NCI-H82 (cell line): ENCODE results near the gene ATP1B3.
"Not testable (repeated sequence)": the region's sequence is repeated elsewhere in the genome, so short reads cannot be mapped to it uniquely, and the experiment has no call there.

Source experiments
- DNase-seq: peaks from one replicate; lab custom pipeline; 2025; lab: John Stamatoyannopoulos, UW

Gene ATP1B3

GRCh38 chr3:141945726-141946485, 69.5 kb downstream of the ATP1B3 start:
- DNase-seq: no peak

GRCh38 chr3:141949399-141949798, 73.0 kb downstream of the ATP1B3 start:
- DNase-seq: no peak

GRCh38 chr3:141949972-141950371, 73.5 kb downstream of the ATP1B3 start:
- no peak for DNase-seq

GRCh38 chr3:141950572-141951493, 74.4 kb downstream of the ATP1B3 start:
- DNase-seq: no peak

GRCh38 chr3:141952611-141953010, 76.2 kb downstream of the ATP1B3 start:
- DNase-seq: no peak

- DNase-seq: peak; percentile 70
These were observed 78.7 kb downstream of the ATP1B3 start for GRCh38 chr3:141955175-141955574.

GRCh38 chr3:141959589-141960554, 83.4 kb downstream of the ATP1B3 start:
- DNase-seq: no peak

GRCh38 chr3:141960731-141961130, 84.3 kb downstream of the ATP1B3 start:
- peak; percentile 30 for DNase-seq

- DNase-seq: no peak
These were observed 86.9 kb downstream of the ATP1B3 start for GRCh38 chr3:141963301-141963700.

- DNase-seq: no peak
These were observed 89.0 kb downstream of the ATP1B3 start for GRCh38 chr3:141965471-141965870.

- DNase-seq: peak; percentile 24
These were observed 93.3 kb downstream of the ATP1B3 start for GRCh38 chr3:141969711-141970110.

- DNase-seq: no peak
These were observed 95.1 kb downstream of the ATP1B3 start for GRCh38 chr3:141971571-141971970.

- peak; percentile 78 for DNase-seq
These were observed 96.0 kb downstream of the ATP1B3 start for GRCh38 chr3:141972399-141972798.

GRCh38 chr3:141974777-141975176, 98.3 kb downstream of the ATP1B3 start:
- not testable (repeated sequence) for DNase-seq
